ENCODE data around the gene ZFP42. TPM values are rescaled to one million over a fixed set of nuclear protein-coding genes. Genes with fewer than 3 reads are reported as not detected.

The ZFP42 gene
- total and polyA plus RNA-seq, 2 of the 8 experiments (the other 6 are each of a cell fraction or from before 2014, with no cell fraction given), result 69.4 to 188 TPM

- TF ChIP-seq YY1 (IDR thresholded peaks at IDR 0.05; ENCODE audit: low read depth, low read length) (no peak), NANOG (IDR thresholded peaks at IDR 0.05; ENCODE audit: insufficient read depth, low read depth, low read length, poor library complexity, severe bottlenecking) (peak; percentile 70), TCF12 (IDR thresholded peaks at IDR 0.05; ENCODE audit: low read depth, low read length) (peak; percentile 66; the same call in 1 of the 2 replicates), RNF2 (IDR thresholded peaks at IDR 0.05; ENCODE audit: borderline replicate concordance, low read depth, low read length, missing control alignments, poor library complexity, severe bottlenecking) (no peak), BRCA1 (IDR thresholded peaks at IDR 0.05; ENCODE audit: low read depth, low read length) (no peak), EGR1 (IDR thresholded peaks at IDR 0.05; ENCODE audit: borderline replicate concordance, low read depth, low read length) (no peak; the same call in 1 of the 2 replicates), GTF2F1 (IDR thresholded peaks at IDR 0.05; ENCODE audit: borderline replicate concordance, low read depth, low read length) (0 out of 2 replicates have a peak, but pooled peaks have one; percentile 71), SIN3A (conservative IDR thresholded peaks at IDR 0.05 in 1 of 2, IDR thresholded peaks at IDR 0.05 in 1 of 2; ENCODE audit: low read depth in 1 of 2, low read length in 2 of 2) (0 out of 4 replicates have a peak, but pooled peaks of 1 of the 2 experiments have one; percentile 62), SP4 (IDR thresholded peaks at IDR 0.05; ENCODE audit: low read length) (no peak), BACH1 (IDR thresholded peaks at IDR 0.05; ENCODE audit: low read length) (no peak), RFX5 (IDR thresholded peaks at IDR 0.05; ENCODE audit: borderline replicate concordance, low read depth, low read length) (no peak), CHD2 (IDR thresholded peaks at IDR 0.05; ENCODE audit: low read length) (no peak), MAX (IDR thresholded peaks at IDR 0.05) (peak; percentile 94), ATF3 (IDR thresholded peaks at IDR 0.05; ENCODE audit: insufficient read depth, low read depth, low read length) (no peak), USF2 (IDR thresholded peaks at IDR 0.05; ENCODE audit: low read length) (no peak), HDAC2 (IDR thresholded peaks at IDR 0.05; ENCODE audit: borderline replicate concordance in 1 of 2, low read depth in 2 of 2, low read length in 2 of 2) (0 out of 4 replicates have a peak, but pooled peaks of 1 of the 2 experiments have one; percentile 38), CTBP2 (IDR thresholded peaks at IDR 0.05; ENCODE audit: borderline replicate concordance, insufficient read depth, insufficient read length, low read length) (no peak), FOSL1 (IDR thresholded peaks at IDR 0.05; ENCODE audit: insufficient read depth, low read depth, low read length) (no peak), EZH2 (IDR thresholded peaks at IDR 0.05; ENCODE audit: low read depth, low read length, severe bottlenecking) (no peak), KDM4A (IDR thresholded peaks at IDR 0.05; ENCODE audit: low read depth, low read length, severe bottlenecking) (peak; percentile 44)
These were observed at the start of gene ZFP42 (continued) for GRCh38 chr4:187995322-187996207.
